ENCODE data around the gene ITPR2. TPM values are rescaled to one million over a fixed set of nuclear protein-coding genes. Genes with fewer than 3 reads are reported as not detected.
"Not testable (repeated sequence)": the region's sequence is repeated elsewhere in the genome, so short reads cannot be mapped to it uniquely, and the experiment has no call there.

The ITPR2 gene
- 6.0 and 9.3 TPM in 2 replicates for total RNA-seq (2014; rRNA removed; shearing (Covaris generic))

DNA sequence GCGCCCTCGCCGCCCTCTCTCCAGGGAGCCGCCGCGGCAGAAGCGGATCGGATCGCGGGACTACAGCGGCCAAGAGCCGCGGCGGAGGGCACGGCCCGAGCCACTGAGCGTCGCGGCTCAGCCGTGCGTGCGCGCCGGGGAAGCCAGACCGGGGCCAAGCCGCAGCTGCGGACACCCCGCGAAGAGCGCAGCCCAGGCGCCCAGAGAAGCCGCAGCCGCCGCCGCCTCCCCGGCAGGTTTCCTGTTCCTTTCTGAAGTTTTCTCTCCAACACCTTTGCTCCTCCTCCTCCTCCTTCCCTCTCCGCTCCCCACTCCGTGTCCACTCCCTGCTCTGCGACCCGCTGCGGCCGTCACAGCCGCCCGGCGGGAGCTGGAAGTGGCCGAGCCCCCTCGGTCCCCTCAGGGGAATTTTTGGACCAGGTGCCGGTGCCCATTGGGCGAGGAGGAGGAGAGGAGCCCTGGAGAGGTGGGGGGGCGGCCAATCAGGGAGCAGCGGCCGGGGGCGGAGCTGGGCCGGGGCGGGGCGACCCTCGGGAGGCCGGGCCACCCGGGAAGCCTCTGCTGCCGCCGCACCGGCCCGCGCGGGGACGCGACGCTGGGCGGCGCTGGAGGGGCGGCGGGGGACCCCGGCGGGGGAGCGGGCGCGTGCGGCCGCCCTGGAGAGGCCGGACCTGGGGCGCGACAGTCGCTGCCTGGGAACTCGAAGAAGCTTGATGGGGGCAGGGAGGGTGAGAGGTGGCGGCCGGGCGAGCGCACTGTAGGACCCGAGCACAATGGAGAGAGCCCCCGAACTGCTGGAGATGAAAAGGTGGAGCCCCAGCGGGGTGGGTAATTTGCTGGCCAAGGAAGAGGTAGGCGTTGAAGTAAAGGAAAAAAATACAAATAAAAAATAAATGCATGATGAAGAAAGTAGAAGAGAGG, at the start of gene ITPR2:
Gene ITPR2 (minus strand): TSS at position 373 of the 921 bp plus-strand sequence. CDS start 413 bp downstream, outside the sequence.
- peak; percentile 79 for DNase-seq (ENCODE audit: low spot score)

DNA sequence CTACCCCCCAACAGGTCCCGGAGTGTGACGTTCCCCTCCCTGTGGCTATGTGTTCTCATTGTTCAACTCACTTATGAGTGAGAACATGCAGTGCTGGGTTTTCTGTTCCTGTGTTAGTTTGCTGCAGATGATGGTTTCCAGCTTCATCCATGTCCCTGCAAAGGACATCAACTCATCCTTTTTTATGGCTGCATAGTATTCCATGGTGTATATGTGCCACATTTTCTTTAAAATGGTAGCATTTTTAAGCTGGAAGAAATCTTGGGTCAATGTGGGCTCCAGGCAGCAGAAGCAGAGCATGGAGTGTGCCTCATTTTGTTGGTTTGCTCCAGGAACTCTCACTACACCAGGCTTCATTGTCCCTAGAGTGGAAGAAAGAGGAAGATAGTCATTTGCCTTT, 47.6 kb upstream of the ITPR2 start:
- DNase-seq (ENCODE audit: low spot score): no peak

DNA sequence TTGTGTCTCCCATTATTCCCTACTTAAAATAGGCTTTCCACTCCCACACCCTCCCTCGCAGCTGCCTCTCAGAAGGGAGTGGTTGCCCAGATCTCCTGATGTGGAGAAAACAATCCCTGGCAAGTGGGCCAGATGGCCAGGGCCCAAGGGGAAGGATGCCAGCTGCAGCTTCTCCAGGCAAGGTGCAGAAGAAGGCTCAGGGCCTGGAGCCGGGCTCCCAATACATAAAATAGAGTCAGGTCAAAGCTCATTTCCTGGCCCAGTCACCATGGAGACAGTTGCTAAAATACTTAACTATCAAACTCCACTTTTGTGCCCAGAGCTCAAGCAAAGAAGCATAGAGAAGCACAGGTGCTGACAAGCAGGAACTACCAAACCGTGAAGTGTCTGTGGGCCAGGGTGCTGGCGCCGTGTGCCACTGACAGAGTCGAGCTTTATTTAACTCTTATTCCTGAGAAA, 45.7 kb upstream of the ITPR2 start:
- no peak for DNase-seq (ENCODE audit: low spot score)

DNA sequence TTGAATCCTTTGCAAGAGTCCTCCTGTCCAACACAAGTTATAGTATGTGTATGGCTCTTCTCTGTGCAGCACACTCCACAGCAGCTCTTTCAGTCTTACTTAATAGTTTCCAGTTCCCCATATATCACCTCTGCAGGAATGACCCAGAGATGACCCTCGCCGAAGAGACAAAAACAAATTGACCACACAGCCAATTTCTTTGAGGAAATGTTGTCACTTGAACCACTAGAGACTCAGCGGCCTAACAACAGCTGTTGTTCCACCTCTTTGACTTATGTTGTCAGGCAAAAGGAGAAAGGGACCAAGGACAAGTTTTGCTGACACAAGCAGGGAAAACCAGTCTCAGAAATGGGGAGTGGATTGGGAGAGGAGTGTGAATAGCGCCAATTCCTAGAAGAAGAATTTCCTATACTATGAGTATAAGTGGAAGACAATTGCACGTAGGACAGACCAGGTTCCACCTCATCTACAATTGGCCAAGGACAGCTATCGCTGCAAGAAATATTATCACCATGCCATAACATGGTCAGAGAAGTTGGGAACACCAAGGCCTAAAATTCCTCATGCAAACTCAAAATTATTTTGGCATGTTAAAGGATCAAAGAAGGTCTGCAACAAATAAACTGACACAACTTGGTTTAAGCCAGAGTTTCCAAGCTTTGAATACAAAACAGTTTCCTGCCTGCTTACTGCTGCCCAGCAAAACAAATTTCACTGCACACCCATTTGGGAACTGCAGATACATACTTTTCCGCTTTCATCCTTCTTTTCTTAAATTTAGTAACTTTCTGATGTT, 41.7 kb upstream of the ITPR2 start:
- no peak for DNase-seq (ENCODE audit: low spot score)

DNA sequence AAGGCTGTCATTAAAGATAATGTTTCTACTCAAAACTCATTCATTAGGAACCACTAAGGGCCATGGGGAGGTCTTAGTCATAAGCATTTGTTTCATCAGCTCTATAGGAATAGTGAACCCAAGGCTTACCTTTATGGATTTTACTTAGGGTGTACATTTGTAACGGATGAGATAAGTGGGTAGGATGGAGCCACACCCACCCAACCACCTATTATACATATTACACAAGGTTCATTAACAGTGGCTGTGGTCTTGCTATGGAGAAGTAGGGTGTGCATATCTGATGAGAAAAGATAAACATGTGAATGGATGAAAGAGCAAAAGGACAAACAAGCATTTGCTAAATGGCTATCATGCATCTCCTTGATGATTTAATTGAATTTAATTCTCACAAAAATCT, 39.6 kb upstream of the ITPR2 start:
- no peak for DNase-seq (ENCODE audit: low spot score)

DNA sequence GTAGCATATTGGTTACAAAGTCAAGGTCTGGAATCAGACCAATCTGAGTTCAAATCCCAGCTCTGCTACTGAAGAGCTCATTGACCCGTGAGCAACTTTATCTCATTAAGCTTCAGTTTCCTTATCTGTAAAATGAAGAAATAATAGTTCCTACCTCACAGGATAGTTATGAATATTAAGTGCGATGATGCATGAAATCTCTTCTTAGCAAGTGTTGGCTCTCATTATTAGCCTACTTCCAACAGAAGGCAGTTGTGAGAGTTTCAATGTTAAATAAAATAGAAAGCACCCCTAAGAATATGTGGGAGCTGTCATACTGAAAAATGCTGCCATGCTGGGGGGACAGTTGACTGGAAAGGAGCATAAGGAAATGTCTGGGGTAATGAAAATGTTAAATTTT, 39.0 kb upstream of the ITPR2 start:
- no peak for DNase-seq (ENCODE audit: low spot score)

DNA sequence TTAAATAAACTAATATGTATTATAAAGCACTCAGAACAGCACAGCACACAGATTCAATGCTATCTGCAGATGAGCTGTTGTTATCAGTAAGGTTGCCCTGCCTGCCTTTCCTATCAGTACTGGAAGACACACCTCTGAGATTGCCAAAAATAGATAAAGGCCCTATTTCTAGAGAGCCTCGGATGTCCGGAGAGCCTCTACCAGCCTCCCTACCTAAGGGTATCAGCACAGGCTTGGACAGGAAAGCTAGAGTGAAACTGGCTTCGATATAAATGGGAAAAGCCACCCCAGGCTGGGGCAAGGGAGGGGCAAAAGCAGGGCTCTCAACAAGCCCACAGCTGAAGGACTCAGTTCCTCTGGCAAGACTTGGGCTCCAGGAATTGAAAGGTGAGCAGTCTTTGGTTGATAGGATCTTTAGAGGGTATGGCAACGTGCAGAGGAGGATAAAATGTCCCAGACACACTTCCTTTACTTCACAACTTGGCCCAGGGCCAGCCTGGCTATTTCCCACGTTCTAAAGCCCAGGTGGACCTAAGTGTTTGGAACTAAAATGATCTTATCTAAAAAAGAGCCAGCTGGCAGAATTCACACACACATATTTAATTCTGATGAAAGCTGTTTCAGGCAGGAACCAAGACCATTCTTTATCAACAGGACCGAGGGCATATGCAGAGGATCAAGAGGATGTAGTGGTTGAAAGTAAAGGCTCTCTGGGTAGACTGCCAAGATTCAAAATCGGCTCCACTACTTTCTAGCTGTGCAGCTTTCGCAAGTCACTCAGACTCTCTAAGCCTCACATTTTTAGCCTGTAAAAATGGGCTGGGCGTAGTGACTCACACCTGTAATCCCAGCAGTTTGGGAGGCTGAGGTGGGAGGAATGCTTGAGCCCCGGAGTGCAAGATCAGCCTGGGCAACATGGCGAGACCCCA, 37.8 kb upstream of the ITPR2 start:
- DNase-seq (ENCODE audit: low spot score): peak; percentile 54

DNA sequence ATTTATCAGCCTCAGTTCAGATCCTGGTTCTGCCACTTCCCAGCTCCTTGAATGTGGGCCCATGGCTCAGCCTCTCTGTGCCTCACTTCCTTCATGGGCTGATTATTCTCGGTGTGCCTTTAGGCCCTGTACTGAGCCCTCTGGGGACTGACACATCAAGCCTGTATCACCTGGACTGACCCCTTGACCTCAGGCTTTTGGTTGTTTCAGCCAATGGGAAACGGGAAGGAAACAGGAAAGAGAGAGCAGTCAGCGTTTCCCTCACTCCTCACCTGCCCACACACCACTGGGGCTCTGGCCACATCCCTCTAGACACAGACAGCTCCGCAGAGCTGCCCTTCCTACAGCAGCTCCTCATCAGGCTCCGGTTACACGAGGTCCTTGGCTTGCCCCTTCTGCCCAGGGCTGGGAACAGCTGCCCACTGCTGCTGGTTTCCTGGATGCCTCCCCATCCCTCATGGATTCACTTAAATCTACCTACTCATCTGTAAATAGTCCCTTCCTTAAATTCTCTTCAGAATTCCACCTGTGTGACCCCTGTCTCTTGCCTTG, 37.0 kb upstream of the ITPR2 start:
- no peak for DNase-seq (ENCODE audit: low spot score)

DNA sequence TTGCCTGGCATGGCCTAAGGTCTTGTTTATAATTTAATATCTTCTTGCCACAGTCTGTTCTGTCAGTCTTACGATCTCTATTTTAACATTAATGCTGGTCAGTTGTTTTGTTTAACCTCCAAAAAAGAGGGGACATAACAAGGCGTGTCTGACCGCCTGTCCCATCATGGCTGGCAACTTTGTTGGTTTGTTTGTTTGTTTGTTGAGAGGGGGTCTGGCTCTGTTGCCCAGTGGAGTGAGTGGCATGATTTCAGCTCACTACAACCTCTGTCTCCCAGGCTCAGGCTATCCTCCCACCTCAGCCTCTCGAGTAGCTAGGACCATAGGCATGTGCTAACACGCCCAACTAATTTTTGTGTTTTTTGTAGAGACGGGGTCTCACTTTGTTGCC, 36.1 kb upstream of the ITPR2 start:
- no peak for DNase-seq (ENCODE audit: low spot score)

DNA sequence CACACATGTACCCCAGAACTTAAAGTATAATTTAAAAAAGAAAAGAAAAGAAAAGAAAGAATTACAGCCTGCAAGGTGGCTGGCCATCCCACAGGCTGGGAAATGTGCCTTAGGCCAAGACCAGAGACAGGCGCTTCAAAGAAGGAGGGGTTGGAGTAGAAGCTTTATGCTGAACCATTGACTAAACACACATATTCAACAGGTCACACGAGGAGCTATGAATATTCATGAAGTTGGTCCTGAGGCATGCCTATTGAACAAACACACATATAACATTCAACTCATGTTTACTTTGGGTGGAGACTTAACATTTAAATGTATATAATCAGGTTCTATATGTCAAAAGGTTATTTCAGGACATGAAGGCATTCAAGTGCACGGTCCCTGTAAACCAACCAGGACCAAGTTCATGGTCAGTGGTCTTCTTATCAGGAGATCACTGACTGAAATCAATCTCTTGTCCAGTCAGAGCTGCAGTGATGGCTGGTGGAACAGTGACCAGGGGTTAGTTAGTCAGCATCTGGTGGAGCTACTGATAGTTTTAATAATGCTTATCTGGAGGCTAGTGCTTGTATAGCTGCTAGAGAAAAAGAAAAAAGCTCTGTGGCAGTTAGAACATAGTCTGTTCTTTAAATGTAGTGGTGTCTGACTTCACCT, 35.6 kb upstream of the ITPR2 start:
- DNase-seq (ENCODE audit: low spot score): no peak

DNA sequence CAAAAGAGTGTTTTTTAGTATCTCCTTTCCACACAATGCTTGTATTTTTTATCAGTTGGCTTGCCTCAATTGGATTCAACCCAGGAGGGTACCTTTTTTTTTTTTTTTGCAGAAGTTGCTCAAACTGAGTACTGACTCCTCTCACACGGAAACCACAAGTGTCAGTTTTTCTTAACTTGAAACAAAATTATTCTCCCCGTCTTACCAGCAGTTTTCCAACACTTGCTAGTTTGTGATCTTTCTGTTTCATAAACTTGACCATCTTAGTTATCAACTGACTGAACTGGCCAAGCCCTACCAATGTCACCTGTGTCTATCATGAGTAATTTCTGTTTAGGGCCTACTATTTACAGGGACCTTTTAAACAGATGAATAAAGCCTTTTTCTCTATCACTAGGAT, 34.1 kb upstream of the ITPR2 start:
- DNase-seq (ENCODE audit: low spot score): no peak

DNA sequence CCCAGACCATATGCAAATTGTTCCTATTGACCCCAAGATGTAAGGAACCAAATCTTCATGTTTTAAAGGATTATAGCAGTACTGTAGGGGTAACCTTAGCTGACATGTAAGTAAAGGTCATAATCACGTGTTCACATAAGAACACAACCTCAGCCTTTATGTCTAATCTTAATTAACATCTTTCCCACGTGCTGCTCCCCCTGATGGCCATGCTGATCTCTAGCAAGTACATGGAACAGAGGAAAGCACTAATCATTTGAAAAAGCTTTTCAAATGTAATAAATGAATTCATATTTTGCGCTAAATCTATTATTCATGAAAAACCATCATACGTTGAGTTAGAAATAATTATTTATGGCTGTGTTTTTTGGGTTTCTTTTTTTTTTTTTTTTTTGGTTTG, 30.5 kb upstream of the ITPR2 start:
- no peak for DNase-seq (ENCODE audit: low spot score)

DNA sequence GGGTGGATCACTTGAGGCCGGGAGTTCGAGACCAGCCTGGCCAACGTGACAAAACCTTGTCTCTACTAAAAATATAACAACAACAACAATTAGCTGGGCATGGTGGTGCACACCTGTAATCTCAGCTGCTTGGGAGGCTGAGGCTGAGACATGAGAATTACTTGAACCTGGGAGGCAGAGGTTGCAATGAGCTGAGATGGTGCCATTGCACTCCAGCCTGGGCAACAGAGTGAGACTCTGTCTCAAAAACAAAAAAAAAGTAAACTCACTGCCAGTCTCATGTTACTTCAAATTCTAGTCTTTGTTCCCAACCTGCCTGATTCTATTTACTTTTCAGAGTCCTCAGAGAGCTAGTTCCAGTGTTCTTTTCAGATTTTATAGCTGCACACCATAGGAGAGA, 29.8 kb upstream of the ITPR2 start:
- not testable (repeated sequence) for DNase-seq (ENCODE audit: low spot score)

DNA sequence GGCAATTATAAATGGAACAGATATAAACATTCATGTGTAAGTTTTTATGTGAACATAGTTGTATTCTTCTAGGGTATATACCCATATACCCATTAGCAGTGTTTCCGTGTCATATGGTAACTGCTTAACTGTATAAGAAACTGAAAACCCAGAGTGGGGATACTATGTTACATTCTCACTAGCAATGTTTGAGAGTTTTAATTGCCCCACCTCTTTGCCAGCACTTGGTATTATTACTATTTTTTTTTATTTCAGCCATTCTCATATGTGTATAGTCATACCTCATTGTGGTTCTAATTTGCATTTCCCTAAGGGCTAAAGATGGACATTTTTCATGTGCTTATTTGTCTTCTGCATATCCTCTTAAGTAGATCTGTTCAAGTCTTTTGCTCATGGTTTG, 28.7 kb upstream of the ITPR2 start:
- DNase-seq (ENCODE audit: low spot score): no peak

DNA sequence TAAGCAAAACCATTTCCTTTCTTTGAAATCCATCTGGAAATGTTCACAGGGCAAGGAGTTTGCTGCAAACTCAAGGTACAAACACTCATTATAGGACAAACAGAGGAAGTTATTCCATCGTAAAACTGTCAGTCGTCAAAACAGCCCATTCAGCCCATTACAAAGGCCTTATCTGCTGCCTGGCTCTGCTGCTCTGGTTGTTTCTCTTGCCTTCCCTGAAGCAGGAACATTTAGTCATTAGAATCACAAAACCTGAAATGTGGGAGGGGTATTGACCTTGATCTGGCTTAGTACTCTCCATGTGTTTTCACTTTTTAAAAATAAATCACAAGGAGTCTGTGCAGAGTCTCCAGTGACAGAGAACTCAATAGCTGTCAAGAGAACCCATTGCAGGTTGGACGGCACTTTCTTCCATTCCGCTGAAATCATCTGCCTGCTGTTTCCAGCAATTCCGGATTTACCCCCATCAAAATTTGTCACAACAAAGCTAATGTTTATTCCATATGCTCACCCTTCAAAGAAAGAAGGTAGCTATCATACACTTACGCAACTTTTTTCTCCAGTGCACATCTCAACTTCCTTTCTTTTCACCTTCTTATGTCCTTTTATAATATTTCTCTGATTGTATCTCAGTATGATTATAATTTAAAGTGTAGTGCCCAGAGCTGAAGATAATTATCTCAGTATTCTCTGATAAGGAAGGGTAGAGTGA, 24.6 kb upstream of the ITPR2 start:
- no peak for DNase-seq (ENCODE audit: low spot score)

DNA sequence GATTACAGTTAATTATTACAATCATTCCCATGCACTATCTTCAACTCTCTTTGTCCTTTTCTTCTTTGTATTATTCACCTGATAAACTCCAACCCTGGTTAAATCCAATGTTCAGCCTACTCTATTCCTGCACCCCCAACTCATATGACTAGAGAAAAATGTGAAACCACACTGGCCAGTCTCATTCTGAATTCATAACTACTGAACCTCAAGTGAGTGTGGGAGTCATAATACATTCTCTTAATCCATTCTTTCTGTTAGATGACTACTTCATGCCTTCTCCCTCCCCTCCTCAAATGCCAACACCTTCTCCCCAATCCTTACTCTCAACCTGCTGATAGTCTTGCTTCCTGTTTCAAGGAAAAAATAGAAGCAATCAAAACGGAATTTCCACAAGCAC, 22.3 kb upstream of the ITPR2 start:
- no peak for DNase-seq (ENCODE audit: low spot score)

DNA sequence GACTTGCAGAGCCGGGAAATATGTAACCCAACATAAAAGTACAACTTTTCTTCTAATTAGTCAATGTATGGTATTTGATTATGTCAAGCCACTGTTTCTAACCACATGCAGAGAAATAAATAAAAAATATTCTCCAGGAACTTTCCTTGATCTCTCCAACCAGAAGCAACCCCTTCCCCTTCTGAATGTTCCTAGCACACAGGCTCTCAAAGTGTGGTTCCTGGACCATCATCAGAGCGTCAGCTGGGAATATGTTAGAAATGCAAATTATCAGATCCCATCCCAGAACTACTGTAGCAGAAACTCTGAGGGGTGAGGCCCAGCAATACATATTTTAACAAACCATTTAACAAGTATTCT, 21.0 kb upstream of the ITPR2 start:
- no peak for DNase-seq (ENCODE audit: low spot score)

DNA sequence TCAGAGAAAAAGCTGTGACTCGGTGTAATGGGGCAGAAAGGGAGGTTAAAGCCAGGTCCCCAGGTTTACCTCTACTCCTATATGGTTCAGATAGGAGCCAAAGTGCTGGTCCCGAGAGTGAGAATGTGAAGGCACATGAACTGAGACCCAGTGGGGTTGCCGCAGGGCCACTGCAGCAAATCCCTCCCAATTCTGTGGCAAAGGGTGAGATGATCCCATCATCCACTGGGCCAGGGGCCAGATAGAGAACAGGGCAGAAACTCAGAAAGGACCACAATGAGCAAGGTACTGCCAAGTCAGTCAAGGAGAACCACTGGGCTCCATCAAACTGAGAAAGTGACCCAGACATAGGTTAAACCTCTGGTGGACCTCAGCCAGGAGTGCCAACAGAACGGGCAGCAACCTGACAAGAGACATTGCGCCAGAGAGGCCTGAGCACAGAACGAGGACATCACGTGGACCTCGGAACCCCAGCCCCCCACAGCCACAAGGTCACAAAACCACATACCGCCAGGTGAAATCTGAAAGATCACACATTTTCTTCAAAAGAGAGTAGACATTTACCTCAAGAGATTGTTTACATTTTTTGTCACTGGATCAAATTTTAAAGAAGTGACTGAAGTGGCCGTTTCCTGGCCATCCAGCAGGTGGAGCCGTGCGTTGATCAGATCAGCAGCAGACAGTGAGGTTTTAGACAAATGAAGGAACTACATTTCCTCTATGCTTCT, 20.5 kb upstream of the ITPR2 start:
- peak; percentile 49 for DNase-seq (ENCODE audit: low spot score)

DNA sequence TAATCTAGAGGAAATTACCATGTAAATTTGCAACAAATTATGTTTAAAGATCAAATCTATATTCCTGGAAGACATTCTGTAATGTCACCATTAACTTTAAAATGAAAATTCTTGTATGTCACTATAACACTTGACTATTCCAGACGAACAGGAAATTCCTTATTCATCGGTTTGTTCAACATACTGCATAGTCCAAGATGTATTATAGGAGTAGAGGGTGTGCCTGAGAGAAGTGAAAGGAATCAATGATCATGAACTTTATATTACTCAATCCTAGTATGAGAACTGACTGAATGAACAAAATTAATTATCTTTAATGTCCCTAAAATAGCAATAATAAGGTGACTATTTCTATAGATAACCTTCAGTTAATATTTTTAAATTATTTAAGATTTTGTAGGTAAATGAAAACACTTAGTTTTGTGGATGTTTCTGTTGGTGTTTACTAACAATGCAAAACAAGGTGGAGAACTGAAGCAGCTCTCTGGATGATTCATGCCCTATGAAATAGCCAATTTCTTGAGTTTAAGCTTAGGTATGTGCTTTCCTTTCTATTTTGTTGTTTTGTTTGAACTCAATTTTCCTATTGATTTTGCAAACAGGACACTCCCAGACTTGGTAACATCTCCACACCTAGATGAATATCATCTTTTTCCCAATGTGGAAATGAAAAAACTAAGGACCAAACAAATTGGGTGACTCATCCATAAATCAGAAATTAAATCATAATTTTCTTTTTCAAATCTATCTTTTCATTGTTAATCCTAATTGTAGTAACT, 18.2 kb upstream of the ITPR2 start:
- DNase-seq (ENCODE audit: low spot score): no peak

All from H4 (cell line).